Inflammatory macrophage treated with lipopolysaccharide for 1 hour (primary cell): ENCODE measurements around the gene LCAT.

Experiments
- DNase-seq, 2 donors: peaks; one replicate each; pipeline ENCODE4 v3.0.0-alpha.2; 2020 to 2022

The LCAT gene

GRCh38 chr16:67968400-67969253 is 24.7 kb upstream of the LCAT start, which contains the start of gene SLC12A4:
TSS of gene SLC12A4 (minus strand) at chr16:67968637. CDS start at chr16:67968553, 84 bp downstream.
- peak; percentile 68 to 71 for DNase-seq

GRCh38 chr16:67967958-67968399 is 24.1 kb upstream of the LCAT start:
- peak; percentile 10 to 22 for DNase-seq

GRCh38 chr16:67967183-67967957 is 23.4 kb upstream of the LCAT start:
- no peak for DNase-seq

GRCh38 chr16:67966549-67967182 is 22.7 kb upstream of the LCAT start:
- DNase-seq: peak; percentile 6 to 14

- DNase-seq: no peak
Measured at GRCh38 chr16:67965668-67966548, 22.0 kb upstream of the LCAT start.

GRCh38 chr16:67964477-67965131 is 20.7 kb upstream of the LCAT start:
- no peak for DNase-seq

- no peak for DNase-seq
Measured at GRCh38 chr16:67963662-67964321, 19.9 kb upstream of the LCAT start.

GRCh38 chr16:67963292-67963661 is 19.4 kb upstream of the LCAT start:
- no peak for DNase-seq

GRCh38 chr16:67962135-67962534 is 18.2 kb upstream of the LCAT start:
- no peak for DNase-seq

- DNase-seq: no peak
Measured at GRCh38 chr16:67961551-67961957, 17.6 kb upstream of the LCAT start.

GRCh38 chr16:67959536-67960329 is 15.8 kb upstream of the LCAT start:
- no peak for DNase-seq

- DNase-seq: no peak
Measured at GRCh38 chr16:67957622-67958021, 13.7 kb upstream of the LCAT start.

- no peak for DNase-seq
Measured at GRCh38 chr16:67954421-67955196, 10.7 kb upstream of the LCAT start.

- no peak for DNase-seq
Measured at GRCh38 chr16:67953641-67954375, 9.9 kb upstream of the LCAT start.

- no peak for DNase-seq
Measured at GRCh38 chr16:67951485-67951884, 7.6 kb upstream of the LCAT start.

- DNase-seq: no peak
Measured at GRCh38 chr16:67950335-67950843, 6.5 kb upstream of the LCAT start.

- no peak for DNase-seq
Measured at GRCh38 chr16:67949645-67950044, 5.7 kb upstream of the LCAT start.

GRCh38 chr16:67948015-67948414 is 4.1 kb upstream of the LCAT start:
- DNase-seq: no peak
